Heart left ventricle (tissue), 16 donors: ENCODE results near the gene CDV3. TPM values are rescaled to one million over a fixed set of nuclear protein-coding genes. Genes with fewer than 3 reads are reported as not detected.
A peak's percentile ranks its signal among the peaks of the same experiment; 100 is the strongest.

ENCODE experiments used
- ATAC-seq, 4 donors: fragments of 200-7000 bp; cut with Tn5 transposase; one replicate each; pipeline ENCODE4 v1.9.1; 2020 to 2022; ENCODE audit warnings: moderate library complexity in 4 of 4, mild to moderate bottlenecking in 3 of 4, moderate number of reproducible peaks in 1 of 4
- DNase-seq, 5 donors: peaks; one replicate each; pipeline ENCODE4 v3.0.0-alpha.2; 2020
- H3K27ac ChIP-seq, 12 donors: fragments of 200-600 bp; sonication (generic) in 4 of 12; one replicate each; pipeline versions ENCODE4 v1.5.0 to v1.8.0; 2016 to 2022; ENCODE audit warnings: mild to moderate bottlenecking in 2 of 12
- H3K27me3 ChIP-seq, 9 donors: fragments of 200-600 bp; sonication (generic) in 2 of 9; one replicate each; pipeline versions ENCODE4 v1.5.1 to v1.8.0; 2016 to 2022; ENCODE audit warnings: mild to moderate bottlenecking in 3 of 9
- H3K36me3 ChIP-seq, 9 donors: fragments of 200-600 bp; sonication (generic) in 2 of 9; one replicate each; pipeline versions ENCODE4 v1.5.0 to v1.8.0; 2018 to 2022; ENCODE audit warnings: mild to moderate bottlenecking in 2 of 9
- H3K4me1 ChIP-seq, 12 donors: fragments of 200-600 bp; sonication (generic) in 4 of 12; one replicate each; pipeline versions ENCODE4 v1.5.0 to v1.8.0; 2016 to 2022; ENCODE audit warnings: mild to moderate bottlenecking in 3 of 12
- H3K4me3 ChIP-seq, 12 donors: fragments of 200-600 bp; sonication (generic) in 4 of 12; one replicate each; pipeline versions ENCODE4 v1.5.0 to v1.8.0; 2017 to 2022; ENCODE audit warnings: mild to moderate bottlenecking in 9 of 12, moderate library complexity in 4 of 12
- H3K9me3 ChIP-seq, 12 donors: fragments of 200-600 bp; sonication (generic) in 4 of 12; one replicate each; pipeline versions ENCODE4 v1.5.0 to v1.8.0; 2016 to 2022; ENCODE audit warnings: mild to moderate bottlenecking in 1 of 12
- CTCF ChIP-seq, 12 donors: fragments of 200-600 bp; sonication (generic) in 4 of 12; IDR thresholded peaks; one replicate each; pipeline versions ENCODE4 v1.5.0 to v1.8.0; 2018 to 2022; ENCODE audit warnings: antibody characterized with exemption in 12 of 12, mild to moderate bottlenecking in 5 of 12
- POLR2A ChIP-seq, 2 donors: fragments of 450-650 bp; IDR thresholded peaks; one replicate each; pipeline ENCODE4 v1.6.1; 2017; ENCODE audit warnings: antibody characterized with exemption in 2 of 2, mild to moderate bottlenecking in 2 of 2, moderate library complexity in 2 of 2
- WGBS, 4 donors: extraction: QIAGEN DNeasy Blood & Tissue Kit in 2 of 4; methylation state at CpG; one replicate each; pipeline versions ENCODE4 v1.1.5 to v1.1.7; 2013 to 2018; 5-methylcytosine and 5-hydroxymethylcytosine counted together
- intact Hi-C, 10 donors: fragments of 100-400 bp; cut with DNase I; formaldehyde crosslinking; loops; one replicate each; pipeline versions ENCODE4 v1.11.1 to v1.14.2; 2022
- polyA plus RNA-seq, 2 donors: library from polyadenylated mRNA; stranded (reverse); fragments of 200-250 nt; gene quantifications; one replicate each; pipeline ENCODE4 v1.2.3, GENCODE V29; 2013
- total RNA-seq, 9 donors: library from RNA; depleted of rRNA in 2 of 9; stranded (reverse); fragments of >200 nt in 2 of 9; fragmentation: NEBNext Ultra II Directional in 3 of 9; extraction: Animal tissue kit (Norgen Biotek cat#: 25700) in 3 of 9; gene quantifications; one replicate each; pipeline versions ENCODE4 v1.1.0 to v1.2.4, GENCODE V29; 2016 to 2023
- donor health status: ischemic (EF 13 %, LVEDD 7.1; RV severe dilation, severe dysfunction).
- donor health status: healthy with polysubstance abuse.
- donor health status: DM: no; HTN: yes; CAD: no.
- donor health status: DM: no; HTN: no; CAD: no.
- donor health status: ischemic (EF 25% LVEDD 6.9; RV normal size, moderate dysfunction).
- donor health status: ischemic (EF 25% LVEDD 5.7; RV mildly dilated, moderate dysfunction).
- donor health status: healthy.
- donor health status: DM: yes; HTN: yes; CAD: no.
- donor health status: ischemic (EF 35%, LVEDD 5.7; RV mildly dilated, moderate dysfunction).
- donor health status: nonischemic (EF 11% LVEDD 7.7; RV severe dilation, severe dysfunction).
- donor health status: DM: yes; HTN: yes; CAD: no.
- donor health status: PGD.
- donor health status: ischemic (EF 29% LVEDD 5.4; RV normal size, mild dysfunction).
- donor health status: nonischemic (EF 23%, LVEDD 6.1; RV moderate dilation, normal function).

The CDV3 gene
- total and polyA plus RNA-seq, 11 donors, result 30.5 to 221 (median 160) TPM

GRCh38 chr3:133572158-133573053 is 1.1 kb upstream of the CDV3 start:
- 84 to 90% (median 86%) methylated on average over 19 of the region's 19 CpGs for WGBS, 4 donors
- H3K4me1 ChIP-seq, result peaks cover 4 to 71% (median 37%) of the 10 kb centered on the region in 12 donors
- H3K36me3 ChIP-seq, result peaks cover 0 to 27% (median 23%) of the 10 kb centered on the region in 9 donors
- no peak for DNase-seq
- ATAC-seq, result no peak
- no peaks in the 10 kb centered on the region for H3K27me3 ChIP-seq
- peak overlapping the region in 9 of 12 donors; percentile 40 to 96 (median 47) for H3K4me3 ChIP-seq
- intact Hi-C loops, result loop anchor here (1.0 to 10.0 kb wide), 9 partner anchors 88 to 915 kb away; partner anchors contain the start of genes NPHP3 (in 7 of the 10), ANAPC13 (in 1 of the 10) and CEP63 (in 1 of the 10)
- H3K9me3 ChIP-seq, result no peaks in the 10 kb centered on the region
- TF ChIP-seq CTCF (IDR thresholded peaks at IDR 0.05) (no peak), POLR2A (IDR thresholded peaks at IDR 0.05) (no peak)
- peak overlapping the region; percentile 45 to 97 (median 90) for H3K27ac ChIP-seq

- ATAC-seq (peak; percentile 93 to 97 (median 96)), DNase-seq (peak; percentile 100)
- peak overlapping the region in 11 of 12 donors; percentile 39 to 96 (median 88) for H3K4me3 ChIP-seq
- peaks cover 0 to 35% (median 31%) of the 10 kb centered on the region in 9 donors for H3K36me3 ChIP-seq
- intact Hi-C loops, result loop anchor here (1.0 to 10.0 kb wide), 9 partner anchors 88 to 914 kb away; partner anchors contain the start of genes NPHP3 (in 7 of the 10), ANAPC13 (in 1 of the 10) and CEP63 (in 1 of the 10)
- TF ChIP-seq POLR2A (IDR thresholded peaks at IDR 0.05) (peak in 1 of 2 donors; percentile 70), CTCF (IDR thresholded peaks at IDR 0.05) (peak in 9 of 12 donors; percentile 7 to 51 (median 18))
- no peaks in the 10 kb centered on the region for H3K9me3 ChIP-seq
- H3K27ac ChIP-seq, result peak overlapping the region; percentile 91 to 98 (median 96)
- H3K27me3 ChIP-seq, result no peaks in the 10 kb centered on the region
- WGBS, 4 donors, result 0 to 1% (median 0%) methylated on average over 21 to 33 of the region's 33 CpGs
- H3K4me1 ChIP-seq, result peaks cover 4 to 75% (median 43%) of the 10 kb centered on the region in 12 donors
Observed at GRCh38 chr3:133573054-133573628, 345 bp upstream of the CDV3 start.

- WGBS, 4 donors, result 0 to 1% (median 1%) methylated on average over 9 to 54 of the region's 54 CpGs
- peak overlapping the region; percentile 91 to 99 (median 97) for H3K27ac ChIP-seq
- H3K27me3 ChIP-seq, result no peaks in the 10 kb centered on the region
- peak overlapping the region; percentile 61 to 96 (median 88) for H3K4me3 ChIP-seq
- H3K36me3 ChIP-seq, result peaks cover 0 to 47% (median 43%) of the 10 kb centered on the region in 9 donors
- TF ChIP-seq POLR2A (IDR thresholded peaks at IDR 0.05), result peak in 1 of 2 donors; percentile 37
- TF ChIP-seq CTCF (IDR thresholded peaks at IDR 0.05), result peak in 5 of 12 donors; percentile 9 to 41 (median 32)
- intact Hi-C loops, result loop anchor here in 9 of 10 donors (2.0 to 10.0 kb wide), 8 partner anchors 90 to 913 kb away; partner anchors contain the start of genes NPHP3 (in 6 of the 9), ANAPC13 (in 1 of the 9) and CEP63 (in 1 of the 9)
- DNase-seq, result peak; percentile 79 to 91 (median 84)
- peak in 3 of 4 donors; percentile 29 to 53 (median 53) for ATAC-seq
- no peaks in the 10 kb centered on the region for H3K9me3 ChIP-seq
- peaks cover 4 to 79% (median 55%) of the 10 kb centered on the region in 12 donors for H3K4me1 ChIP-seq
Observed at GRCh38 chr3:133574260-133574881, 885 bp downstream of the CDV3 start.
